D721Med (cell line): ENCODE measurements around the gene RIC3.
"Not testable (repeated sequence)": the region's sequence is repeated elsewhere in the genome, so short reads cannot be mapped to it uniquely, and the experiment has no call there.

Experiments used
- DNase-seq: peaks from one replicate; pipeline ENCODE4 v3.0.0; 2011; ENCODE audit warnings: low spot score; ENCODE audit not compliant: insufficient read length
- FAIRE-seq: peaks from 2 replicates; lab custom pipeline; 2011; peaks lifted over from hg19 to GRCh38; lab: Jason Lieb, UNC
- CTCF ChIP-seq: IDR thresholded peaks from 2 replicates; pipeline ENCODE4 v1.5.1; 2012; ENCODE audit warnings: mild to moderate bottlenecking, control low read depth; ENCODE audit not compliant: insufficient read depth; ENCODE audit errors: missing control alignments

The RIC3 gene

GRCh38 chr11:8167796-8168195 lies 1.0 kb downstream of the RIC3 start:
- TF ChIP-seq CTCF: no peak
- FAIRE-seq (peak; percentile 44), DNase-seq (no peak)

DNA sequence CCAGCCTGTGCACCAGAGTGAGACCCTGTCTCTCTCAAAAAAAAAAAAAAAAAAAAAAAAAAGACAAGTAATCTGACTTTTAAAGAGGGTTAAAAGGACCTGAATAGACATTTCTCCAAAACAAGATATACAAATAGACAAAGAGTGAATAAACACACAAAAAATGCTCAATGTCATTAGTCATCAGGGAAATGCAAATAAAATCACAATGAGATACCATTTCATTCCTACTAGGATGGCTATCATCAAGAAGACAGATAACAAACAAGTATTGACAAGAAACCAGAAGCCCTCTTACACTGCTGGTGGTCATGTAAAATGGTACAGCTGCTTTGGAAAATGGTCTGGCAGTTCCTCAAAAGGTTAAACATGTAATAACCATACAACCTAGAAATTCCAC lies 4.1 kb downstream of the RIC3 start:
- FAIRE-seq: no peak
- TF ChIP-seq CTCF: no peak

GRCh38 chr11:8161627-8162304 lies 7.1 kb downstream of the RIC3 start:
- FAIRE-seq, DNase-seq: not testable (repeated sequence)

More for the DNA sequence above, 4.1 kb downstream of the RIC3 start:
- DNase-seq: no peak

DNA sequence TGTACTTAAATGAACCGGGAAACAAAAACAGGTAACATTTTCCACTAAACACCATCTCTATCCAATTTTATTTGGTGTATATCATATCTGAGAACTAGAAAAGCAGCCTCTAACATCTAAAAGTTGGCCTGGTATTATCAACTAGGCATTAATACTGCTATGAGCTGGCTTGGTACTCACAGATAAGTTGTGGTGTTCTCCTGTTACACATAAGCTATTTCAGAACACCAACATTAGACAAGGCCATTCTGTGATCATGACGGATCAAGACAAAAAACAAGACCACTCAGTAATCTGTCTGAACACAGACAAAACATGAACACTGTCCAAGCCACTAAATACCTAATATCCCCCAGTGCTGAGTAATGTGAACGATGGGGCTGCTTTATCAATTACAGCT lies 11.9 kb downstream of the RIC3 start:
- no peak for TF ChIP-seq CTCF
- FAIRE-seq (no peak), DNase-seq (no peak)

- no peak for TF ChIP-seq CTCF
- DNase-seq: no peak
- no peak for FAIRE-seq
These were observed 19.1 kb downstream of the RIC3 start for GRCh38 chr11:8149726-8150125.

DNA sequence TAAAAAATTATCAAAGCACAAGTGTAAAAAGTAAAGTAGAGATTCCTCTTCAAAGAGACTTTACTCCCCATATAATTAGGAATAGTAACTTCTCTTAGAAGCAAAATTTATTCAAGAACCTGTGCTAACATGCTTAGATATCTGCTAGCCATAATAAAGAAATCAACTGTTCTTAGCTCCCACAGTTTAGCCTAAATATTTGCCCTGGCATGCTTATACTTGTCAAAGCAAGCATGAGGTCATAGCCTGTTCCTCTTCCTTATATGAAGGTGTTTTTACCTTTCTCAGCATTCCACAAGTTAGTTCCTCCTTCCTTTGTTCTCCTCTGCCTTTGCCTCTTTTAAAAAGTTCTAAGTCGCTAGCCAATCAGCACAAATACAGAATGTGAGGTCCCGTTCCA lies 30.3 kb downstream of the RIC3 start:
- no peak for TF ChIP-seq CTCF

DNA sequence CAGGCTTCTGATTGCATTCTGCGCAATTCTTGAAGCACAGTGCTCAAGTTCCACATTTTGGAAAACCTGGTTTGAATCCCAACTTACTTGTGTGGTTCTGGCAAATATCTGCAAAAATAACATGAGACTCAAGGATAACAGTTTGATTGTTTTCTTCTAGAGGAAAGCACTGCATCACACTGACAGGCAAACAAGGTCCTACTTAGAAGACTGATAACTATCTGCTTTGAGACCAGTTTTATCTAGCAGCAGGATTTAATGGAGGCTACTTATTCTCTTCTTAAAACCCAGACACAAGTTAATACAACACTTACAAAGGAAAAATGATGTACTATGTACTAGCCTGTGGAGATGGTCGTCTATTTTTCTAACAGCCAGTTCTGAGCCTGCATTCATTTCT lies 41.4 kb downstream of the RIC3 start:
- TF ChIP-seq CTCF: no peak
- FAIRE-seq (no peak), DNase-seq (no peak)

More for the DNA sequence above, 30.3 kb downstream of the RIC3 start:
- DNase-seq: no peak
- FAIRE-seq: no peak
